ENCODE results near the gene NOTCH1. TPM values are rescaled to one million over a fixed set of nuclear protein-coding genes. Genes with fewer than 3 reads are reported as not detected.

The NOTCH1 gene
- total RNA-seq, 4 donors from 2014 or later = 71.0 to 160 (median 114) TPM

- Histone ChIP-seq H3K9me3 (no peaks in the 10 kb centered on the region), H3K4me3 (no peak overlapping the region), H3K27me3 (no peaks in the 10 kb centered on the region), H3K27ac (peak overlapping the region; percentile 84), H3K4me1 (peaks cover 83% of the 10 kb centered on the region), H3K36me3 (peaks cover 6% of the 10 kb centered on the region)
- peak; percentile 95 to 96 for DNase-seq (ENCODE audit: low spot score in 2 of 2)
- WGBS = 74% methylated on average over 8 of the region's 33 CpGs
- TF ChIP-seq POLR2AphosphoS5 (IDR thresholded peaks at IDR 0.05) (peak in 2 of 3 donors; percentile 61 to 76), POLR2A (IDR thresholded peaks at IDR 0.05) (no peak)
Observed at GRCh38 chr9:136539427-136540421, 6.1 kb downstream of the NOTCH1 start.

GRCh38 chr9:136538599-136539426 is 7.0 kb downstream of the NOTCH1 start:
- DNase-seq (ENCODE audit: low spot score in 2 of 2) = no peak
- TF ChIP-seq CTCF (IDR thresholded peaks at IDR 0.05) (no peak), POLR2A (IDR thresholded peaks at IDR 0.05) (no peak), EP300 (IDR thresholded peaks at IDR 0.05) (no peak), POLR2AphosphoS5 (IDR thresholded peaks at IDR 0.05) (no peak)
- Histone ChIP-seq H3K4me3 (peak overlapping the region; percentile 1), H3K9me3 (no peaks in the 10 kb centered on the region), H3K4me1 (peaks cover 83% of the 10 kb centered on the region), H3K27me3 (no peaks in the 10 kb centered on the region), H3K36me3 (peaks cover 6% of the 10 kb centered on the region), H3K27ac (peak overlapping the region; percentile 84)
- WGBS = 49% methylated on average over 15 of the region's 24 CpGs

DNA sequence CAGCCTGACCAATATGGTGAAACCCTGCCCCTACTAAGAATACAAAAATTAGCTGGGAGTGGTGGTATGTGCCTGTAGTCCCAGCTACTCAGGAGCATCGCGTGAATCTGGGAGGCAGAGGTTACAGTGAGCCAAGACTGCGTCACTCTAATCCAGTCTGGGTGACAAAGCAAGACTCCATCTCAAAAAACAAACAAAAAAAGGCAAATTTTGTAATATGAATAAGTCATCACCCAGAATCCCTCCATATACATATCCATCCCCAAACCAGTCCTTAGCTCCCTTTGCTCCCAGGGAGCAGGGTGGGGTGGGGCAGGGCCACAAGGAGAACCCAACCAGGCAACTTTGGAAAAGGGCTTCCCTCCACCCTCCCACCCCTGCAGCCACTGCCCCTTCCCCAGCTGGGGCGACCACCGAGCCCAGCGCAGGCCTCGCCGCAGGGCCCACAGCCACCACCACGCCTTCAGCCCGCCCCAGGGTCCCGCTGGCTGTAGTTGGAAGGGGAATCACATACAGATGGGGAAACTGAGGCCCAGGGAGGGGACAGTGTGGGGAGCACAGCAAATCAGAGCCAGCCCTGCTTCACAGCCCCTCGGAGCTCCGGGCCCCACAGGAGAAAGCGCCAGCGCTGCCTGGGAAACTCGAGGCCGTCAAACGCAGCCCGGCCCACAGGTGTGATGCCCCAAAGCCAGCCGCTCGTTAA is 7.8 kb downstream of the NOTCH1 start:
- H3K9me3 ChIP-seq = no peaks in the 10 kb centered on the region
- peaks cover 83% of the 10 kb centered on the region for H3K4me1 ChIP-seq
- H3K27me3 ChIP-seq = no peaks in the 10 kb centered on the region
- WGBS = 83% methylated on average over 12 of the region's 21 CpGs
- peak overlapping the region; percentile 1 for H3K4me3 ChIP-seq
- TF ChIP-seq CTCF (IDR thresholded peaks at IDR 0.05) (no peak), POLR2A (IDR thresholded peaks at IDR 0.05) (no peak), EP300 (IDR thresholded peaks at IDR 0.05) (no peak), POLR2AphosphoS5 (IDR thresholded peaks at IDR 0.05) (no peak)
- no peak for DNase-seq (ENCODE audit: low spot score in 2 of 2)
- H3K27ac ChIP-seq = peak overlapping the region; percentile 84
- peaks cover 6% of the 10 kb centered on the region for H3K36me3 ChIP-seq

GRCh38 chr9:136537411-136537810 is 8.4 kb downstream of the NOTCH1 start:
- no peak overlapping the region for H3K4me3 ChIP-seq
- H3K4me1 ChIP-seq = peaks cover 83% of the 10 kb centered on the region
- no peak for TF ChIP-seq EP300 (IDR thresholded peaks at IDR 0.05)
- TF ChIP-seq CTCF (IDR thresholded peaks at IDR 0.05) = no peak
- TF ChIP-seq POLR2A (IDR thresholded peaks at IDR 0.05) = no peak
- no peak for TF ChIP-seq POLR2AphosphoS5 (IDR thresholded peaks at IDR 0.05)
- peaks cover 6% of the 10 kb centered on the region for H3K36me3 ChIP-seq
- 96% methylated on average over 7 of the region's 7 CpGs for WGBS
- no peak for DNase-seq (ENCODE audit: low spot score in 2 of 2)
- H3K9me3 ChIP-seq = no peaks in the 10 kb centered on the region
- no peaks in the 10 kb centered on the region for H3K27me3 ChIP-seq
- H3K27ac ChIP-seq = no peak overlapping the region

DNA sequence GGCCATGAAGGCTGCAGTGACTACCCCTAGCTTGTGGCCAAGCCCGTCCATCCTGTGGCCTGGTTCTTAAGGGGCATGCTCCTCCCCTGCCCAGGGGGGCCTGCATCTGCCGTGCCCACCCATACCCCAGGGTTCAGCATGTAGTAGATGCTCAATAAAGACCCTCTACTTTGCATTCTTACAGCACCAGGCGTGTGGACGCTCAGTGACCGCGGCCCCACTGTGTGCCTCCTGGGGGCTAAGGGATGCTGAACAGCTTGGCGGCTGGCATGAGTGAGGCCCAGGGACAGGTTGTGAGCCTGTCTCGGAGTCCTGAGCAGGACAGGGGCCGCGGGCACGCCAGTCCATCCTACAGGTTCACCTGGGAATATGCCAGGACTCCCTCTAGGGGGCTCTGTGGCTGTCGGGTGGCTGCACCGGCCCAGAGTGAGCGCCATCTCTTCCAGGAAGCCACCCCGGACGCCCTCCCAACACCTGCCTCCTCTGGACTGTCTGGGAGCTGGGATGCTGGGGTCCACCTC is 9.1 kb downstream of the NOTCH1 start:
- TF ChIP-seq EP300 (IDR thresholded peaks at IDR 0.05) (no peak), POLR2A (IDR thresholded peaks at IDR 0.05) (no peak), CTCF (IDR thresholded peaks at IDR 0.05) (no peak), POLR2AphosphoS5 (IDR thresholded peaks at IDR 0.05) (no peak)
- peaks cover 6% of the 10 kb centered on the region for H3K36me3 ChIP-seq
- 73% methylated on average over 2 of the region's 16 CpGs for WGBS

More for the DNA sequence above, 9.1 kb downstream of the NOTCH1 start:
- Histone ChIP-seq H3K4me1 (peaks cover 87% of the 10 kb centered on the region), H3K4me3 (no peak overlapping the region), H3K9me3 (no peaks in the 10 kb centered on the region), H3K27me3 (no peaks in the 10 kb centered on the region), H3K27ac (no peak overlapping the region)
- no peak for DNase-seq (ENCODE audit: low spot score in 2 of 2)
